Skin epidermis (tissue), 12 donors: ENCODE measurements around the gene NOL4L.

Experiments
- H3K27ac ChIP-seq, 21 experiments: fragments of 200-600 bp; sonication (generic) in 11 of 21; one replicate each; pipeline ENCODE4 v1.5.0; 2020; ENCODE audit warnings: mild to moderate bottlenecking in 3 of 21, inconsistent platforms in 2 of 21, moderate library complexity in 2 of 21
- H3K4me3 ChIP-seq, 7 experiments: fragments of 200-600 bp; sonication (generic) in 2 of 7; one replicate each; pipeline ENCODE4 v1.5.0; 2020; ENCODE audit warnings: inconsistent platforms in 2 of 7, mild to moderate bottlenecking in 2 of 7, moderate library complexity in 1 of 7

Gene NOL4L

DNA sequence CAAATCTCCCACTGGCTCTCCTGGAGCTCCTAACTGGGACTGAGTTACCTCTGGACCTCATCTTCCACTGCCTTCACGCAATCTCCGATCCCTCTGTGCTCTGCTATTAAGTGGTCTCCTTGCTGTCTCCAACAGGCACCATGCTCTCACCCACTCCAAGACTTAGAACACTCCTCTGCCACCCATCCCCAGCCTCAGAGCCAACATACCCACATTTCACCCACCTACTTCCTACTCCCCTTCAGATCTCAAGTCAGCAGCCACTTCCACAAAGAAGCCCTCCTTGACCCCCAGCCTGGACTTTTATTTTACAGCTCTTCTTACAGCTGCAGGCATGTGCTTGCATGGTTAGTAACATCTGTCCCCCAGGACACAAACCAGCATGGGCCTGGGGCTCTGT lies 29.6 kb upstream of the NOL4L start:
- Histone ChIP-seq H3K4me3 (no peak overlapping the region), H3K27ac (no peak overlapping the region)

DNA sequence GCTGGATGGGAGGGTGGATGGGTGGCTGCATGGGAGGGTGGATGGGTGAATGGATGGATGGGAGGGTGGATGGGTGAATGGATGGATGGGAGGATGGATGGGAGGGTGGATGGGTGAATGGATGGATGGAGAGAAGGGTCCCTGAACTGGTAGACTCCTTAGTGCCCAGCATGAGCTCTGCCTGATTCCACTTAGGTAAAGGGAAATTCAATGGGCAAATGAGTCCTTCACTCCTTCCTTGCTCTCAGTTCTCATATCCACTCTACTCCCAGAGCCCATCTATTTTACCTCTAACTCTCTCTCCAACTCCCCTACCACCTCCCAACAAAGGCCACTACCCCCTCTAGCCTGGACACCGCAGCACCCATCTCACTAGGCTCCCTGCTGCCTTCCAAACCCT lies 29.2 kb upstream of the NOL4L start:
- Histone ChIP-seq H3K4me3 (no peak overlapping the region), H3K27ac (no peak overlapping the region)

DNA sequence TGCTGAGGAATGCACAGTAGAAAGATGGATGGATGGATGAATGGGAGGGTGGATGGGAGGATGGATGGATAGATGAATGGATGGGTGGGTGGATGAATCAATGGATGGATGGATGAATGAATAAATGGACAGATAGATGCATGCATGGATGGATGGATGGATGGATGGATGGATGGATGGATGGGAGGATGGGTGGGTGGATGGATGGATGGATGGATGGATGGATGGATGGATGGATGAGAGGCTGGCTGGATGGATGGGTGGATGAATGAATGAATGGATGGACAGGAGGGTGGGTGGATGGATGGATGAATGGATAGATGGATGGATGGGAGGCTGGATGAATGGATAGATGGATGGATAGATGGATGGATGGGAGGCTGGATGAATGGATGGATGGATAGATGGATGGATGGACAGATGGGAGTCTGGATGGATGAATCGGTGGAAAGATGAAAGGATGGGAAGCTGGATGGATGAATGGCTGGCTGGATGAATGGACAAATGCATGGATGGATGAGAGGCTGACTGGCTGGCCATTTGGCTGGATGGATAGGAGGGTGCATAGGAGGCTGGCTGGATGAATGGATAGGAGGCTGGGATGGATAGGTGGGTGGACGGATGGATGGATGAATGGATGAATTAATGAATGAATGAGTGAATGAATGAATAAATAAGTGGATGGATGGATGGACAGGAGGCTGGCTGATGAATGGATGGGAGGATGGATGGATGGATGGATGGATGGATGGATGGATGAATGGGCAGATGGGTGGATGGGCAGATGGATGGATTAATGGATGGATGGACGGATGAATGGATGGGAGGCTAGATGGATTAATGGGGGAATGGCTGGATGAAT lies 28.3 kb upstream of the NOL4L start:
- Histone ChIP-seq H3K27ac (no peak overlapping the region), H3K4me3 (no peak overlapping the region)

DNA sequence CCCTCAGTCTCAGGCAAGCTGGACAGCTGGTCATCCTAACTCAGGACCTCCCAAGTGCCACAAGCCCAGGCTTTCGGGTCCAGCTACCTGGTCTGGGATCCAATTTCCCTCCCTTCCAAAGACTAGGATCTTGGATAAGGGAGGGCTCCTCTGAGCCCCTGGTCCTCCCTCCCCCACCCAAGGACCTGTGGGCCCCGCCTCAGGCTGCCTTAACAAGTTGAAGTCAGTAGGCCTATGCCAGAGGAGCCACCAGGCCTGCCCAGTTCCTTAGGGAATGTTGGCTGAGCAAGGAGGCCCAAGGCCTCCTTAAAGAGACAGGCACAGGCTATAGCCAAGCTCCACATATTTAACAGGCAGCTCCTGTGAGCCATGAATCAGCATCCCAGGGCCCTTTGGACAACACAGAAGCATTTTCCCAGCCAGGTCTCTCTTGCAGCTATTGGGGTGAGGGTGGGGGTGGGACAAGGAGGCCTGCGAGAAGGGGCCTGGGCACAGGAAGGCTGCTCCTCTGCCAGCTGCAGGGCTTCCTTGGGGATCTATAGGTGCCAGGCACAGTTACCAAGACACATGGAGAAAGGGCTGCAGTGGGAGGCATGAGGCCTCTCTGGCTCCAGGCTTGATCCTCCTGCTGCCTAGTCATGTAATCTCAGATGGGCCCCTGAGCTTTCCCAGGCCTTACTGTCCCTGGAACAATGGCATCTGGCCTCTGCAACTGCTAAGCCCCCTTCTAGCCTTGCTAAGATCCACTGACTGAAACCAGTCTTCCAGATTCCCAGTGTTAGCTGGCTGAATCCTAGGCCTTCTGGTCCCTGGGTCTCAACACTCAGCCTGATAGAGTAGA lies 27.4 kb upstream of the NOL4L start:
- no peak overlapping the region for H3K27ac ChIP-seq
- no peak overlapping the region for H3K4me3 ChIP-seq

DNA sequence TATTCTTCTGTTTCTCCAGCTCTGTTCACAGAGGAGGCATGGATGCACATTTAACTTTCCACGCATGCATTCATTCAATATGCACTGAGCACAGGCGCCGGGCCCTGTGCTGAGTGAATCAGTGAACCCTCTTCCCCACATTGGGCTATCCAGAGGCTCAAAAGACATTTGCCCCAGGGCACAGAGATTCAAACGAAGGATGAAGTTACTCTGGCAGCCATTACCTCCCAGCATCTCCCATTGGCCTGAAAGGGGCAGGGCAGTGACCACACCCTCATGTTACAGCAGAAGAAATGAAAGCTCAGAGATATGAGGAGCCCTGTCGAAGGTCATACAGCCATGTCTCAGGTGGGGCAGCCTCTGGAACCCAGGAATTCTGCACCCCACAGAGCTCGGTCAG lies 26.7 kb upstream of the NOL4L start:
- H3K4me3 ChIP-seq = no peak overlapping the region
- no peak overlapping the region for H3K27ac ChIP-seq

DNA sequence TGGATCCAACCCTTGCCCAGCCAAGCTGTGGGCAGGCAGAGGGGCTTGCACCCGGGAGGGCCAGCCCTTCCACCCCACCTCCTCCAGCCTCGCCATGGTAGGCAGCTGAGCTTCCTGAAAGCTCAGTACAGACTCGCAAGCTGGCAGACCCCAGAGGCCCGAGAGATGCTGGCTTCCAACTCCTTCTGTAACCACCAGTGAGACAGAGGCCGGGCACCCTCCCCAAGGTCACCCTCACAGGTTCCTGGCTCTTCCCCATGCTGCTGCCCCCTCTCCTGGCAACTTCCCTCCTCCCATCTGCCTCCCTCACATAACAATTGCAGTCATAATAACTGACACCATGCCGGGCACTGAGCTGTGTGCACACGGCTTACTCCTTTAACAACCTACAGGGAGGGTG lies 26.2 kb upstream of the NOL4L start:
- Histone ChIP-seq H3K4me3 (no peak overlapping the region), H3K27ac (no peak overlapping the region)

DNA sequence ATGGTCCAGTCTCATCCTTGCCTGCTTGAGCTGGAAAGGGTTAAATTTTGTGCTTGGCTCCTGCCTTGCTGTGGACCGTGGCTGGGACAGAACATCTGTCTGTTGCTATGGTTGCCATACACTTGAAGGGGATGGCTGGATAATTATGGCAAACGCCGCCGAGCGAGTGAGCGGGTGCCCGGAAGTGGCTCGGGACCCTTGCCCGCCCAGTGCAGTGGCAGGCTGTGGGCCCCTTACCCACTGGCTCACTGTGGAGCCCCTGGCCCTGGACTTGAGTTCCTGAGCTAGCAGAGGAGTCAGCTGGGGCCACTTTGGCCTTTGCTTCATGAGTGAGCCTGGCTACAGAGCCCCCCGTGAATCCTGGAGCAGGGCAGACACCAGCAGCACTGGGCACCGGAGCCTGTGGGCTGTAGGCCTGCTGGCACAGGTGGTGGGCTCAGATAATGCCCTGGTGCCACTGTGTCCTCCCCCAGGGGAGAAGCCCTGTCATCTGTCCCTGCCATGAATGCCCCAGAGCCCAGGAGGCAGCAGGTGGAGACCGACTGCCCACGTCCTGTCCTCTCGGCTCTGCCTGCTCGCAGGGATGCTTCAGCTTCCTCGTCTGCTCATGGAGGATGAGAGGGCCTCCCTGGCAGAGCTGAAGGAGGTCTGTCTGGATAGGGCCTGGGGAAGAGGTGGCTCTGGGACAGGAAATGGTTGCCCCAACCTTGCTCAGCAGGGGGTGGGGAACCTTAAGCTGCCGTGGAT lies 25.5 kb upstream of the NOL4L start:
- no peak overlapping the region for H3K27ac ChIP-seq
- H3K4me3 ChIP-seq = no peak overlapping the region

DNA sequence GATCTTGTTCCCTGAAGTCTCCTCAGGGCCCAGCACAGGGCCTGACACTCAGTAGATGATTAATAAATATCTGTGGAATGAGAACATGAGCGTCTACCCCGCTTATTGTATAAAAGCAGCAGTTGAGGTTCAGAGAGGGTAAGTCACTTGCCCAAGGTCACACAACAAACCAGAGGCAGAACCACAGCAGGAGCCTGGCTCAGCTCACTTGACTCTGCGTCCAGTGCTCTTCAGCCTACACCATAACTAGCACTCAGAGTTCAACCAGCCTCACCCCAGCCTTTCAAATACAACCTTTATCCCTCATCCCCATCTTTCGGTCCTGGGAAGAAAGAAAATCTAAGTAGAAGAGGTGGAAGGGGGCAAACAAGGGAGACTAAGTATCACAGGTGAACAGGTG lies 24.9 kb upstream of the NOL4L start:
- Histone ChIP-seq H3K27ac (no peak overlapping the region), H3K4me3 (no peak overlapping the region)

DNA sequence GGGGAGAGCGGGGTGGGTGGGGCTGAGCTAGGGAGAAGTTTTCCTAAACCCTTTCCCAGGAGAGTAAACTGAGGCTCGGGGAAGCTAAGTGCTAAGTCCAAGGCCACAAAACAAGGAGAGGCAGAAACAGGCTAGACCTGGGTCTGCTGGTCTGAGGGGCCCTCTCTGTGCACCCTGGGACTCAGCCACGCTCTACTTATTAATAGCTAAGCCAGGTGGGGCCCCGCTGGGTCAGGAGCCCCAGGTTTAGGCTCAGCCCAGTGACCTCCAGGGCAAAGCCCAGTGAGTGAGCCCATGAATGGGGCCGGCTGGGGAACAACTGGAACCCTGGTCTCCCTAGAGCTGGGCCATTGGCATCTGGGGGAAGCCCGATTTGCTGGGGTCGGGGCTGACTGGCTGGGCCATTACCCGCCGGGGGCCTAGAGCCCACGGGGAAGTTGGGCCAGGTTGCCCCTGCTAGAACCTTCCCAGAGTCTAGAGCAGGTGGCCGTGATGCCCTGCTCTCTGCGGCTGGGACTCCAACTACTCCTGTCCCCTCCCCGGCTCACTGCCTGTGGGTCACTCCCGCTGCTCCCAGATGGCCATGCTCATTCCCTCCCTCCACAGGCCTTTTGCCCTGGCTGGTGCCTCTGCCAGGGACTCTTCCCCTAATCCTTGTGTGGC lies 24.1 kb upstream of the NOL4L start:
- H3K27ac ChIP-seq = no peak overlapping the region
- no peak overlapping the region for H3K4me3 ChIP-seq

DNA sequence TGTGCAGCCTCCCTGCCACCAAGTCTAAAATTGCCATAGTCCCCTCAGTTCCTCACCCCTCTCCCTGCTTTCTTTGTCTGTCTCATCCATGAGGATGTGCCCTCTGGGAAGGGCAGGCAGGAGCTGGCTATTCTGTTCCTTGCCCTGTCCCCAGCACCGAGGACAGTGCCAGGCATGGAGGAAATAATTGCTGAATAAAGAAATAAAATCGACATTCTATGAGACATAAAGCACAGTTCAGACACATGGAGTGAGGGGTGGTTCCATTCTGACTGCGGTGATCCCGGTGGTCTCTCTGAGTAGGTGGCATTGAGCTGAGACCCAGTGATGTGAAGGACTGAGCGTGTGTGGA lies 23.5 kb upstream of the NOL4L start:
- H3K27ac ChIP-seq = no peak overlapping the region
- no peak overlapping the region for H3K4me3 ChIP-seq

DNA sequence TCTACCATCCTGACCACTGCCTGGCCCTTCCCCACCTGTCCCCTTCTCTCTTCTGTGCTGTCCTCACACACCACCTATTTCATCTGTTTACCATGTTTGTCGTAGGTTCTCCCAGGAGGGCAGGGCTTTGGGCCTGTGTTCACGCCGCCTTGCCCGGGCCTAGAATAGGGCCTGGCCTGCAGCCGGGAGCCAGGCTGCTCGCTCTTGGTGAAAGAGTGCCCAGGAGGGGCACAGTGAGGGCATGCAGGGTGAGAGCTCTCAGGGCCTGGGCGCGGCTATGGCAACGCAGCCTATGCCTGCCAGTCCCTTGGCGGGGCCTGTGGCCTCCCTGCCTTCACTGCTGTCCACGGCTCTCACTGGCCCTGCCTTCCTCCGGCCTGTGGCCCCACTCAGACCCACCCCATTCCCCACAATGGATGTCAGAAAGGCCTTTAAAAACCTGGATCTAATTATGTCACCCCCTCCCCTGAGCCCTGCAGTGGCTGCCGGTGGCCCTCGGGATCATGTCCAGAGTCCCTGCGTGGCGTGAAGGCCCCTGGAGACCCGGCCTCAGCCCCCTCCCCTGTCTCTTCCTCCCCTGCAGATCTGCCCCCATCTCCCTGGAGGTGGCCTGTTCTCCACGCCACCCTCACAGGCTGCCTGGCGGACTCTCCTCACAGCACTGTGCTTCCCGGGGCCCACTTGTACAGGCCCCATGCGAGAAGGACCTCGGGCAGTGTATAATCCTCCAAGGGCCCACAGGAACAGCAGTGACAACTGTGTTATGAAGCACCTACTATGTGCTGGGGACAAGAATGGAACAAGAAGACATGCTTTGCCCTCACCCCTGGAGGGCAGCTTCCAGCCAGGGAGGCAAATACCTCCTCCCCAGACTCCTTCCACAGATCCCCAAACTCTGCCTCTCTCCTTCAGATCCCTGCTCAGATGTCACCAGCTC lies 22.9 kb upstream of the NOL4L start:
- H3K27ac ChIP-seq = no peak overlapping the region

DNA sequence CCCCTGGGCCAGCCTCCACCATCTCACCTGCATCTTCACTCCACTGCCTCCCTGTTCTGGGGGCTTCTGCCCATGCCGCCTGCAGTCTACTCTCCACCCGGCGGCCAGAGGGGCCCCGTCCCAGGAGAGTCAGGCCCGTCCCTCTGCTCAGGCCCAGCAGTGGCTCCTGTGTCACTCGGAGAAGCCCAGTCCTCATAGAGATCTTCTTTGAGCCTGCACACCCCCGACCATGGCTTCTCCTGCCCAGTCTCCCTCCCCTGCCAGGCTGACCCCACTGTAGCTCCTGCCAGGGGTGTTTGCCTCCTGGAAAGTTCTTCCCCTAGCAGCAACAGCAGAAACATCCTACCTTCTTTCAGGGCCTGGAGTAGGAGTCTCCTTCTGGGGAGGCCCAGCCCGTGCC lies 22.2 kb upstream of the NOL4L start:
- no peak overlapping the region for H3K27ac ChIP-seq
- H3K4me3 ChIP-seq = no peak overlapping the region

More for the DNA sequence above, 22.9 kb upstream of the NOL4L start:
- H3K4me3 ChIP-seq = no peak overlapping the region

DNA sequence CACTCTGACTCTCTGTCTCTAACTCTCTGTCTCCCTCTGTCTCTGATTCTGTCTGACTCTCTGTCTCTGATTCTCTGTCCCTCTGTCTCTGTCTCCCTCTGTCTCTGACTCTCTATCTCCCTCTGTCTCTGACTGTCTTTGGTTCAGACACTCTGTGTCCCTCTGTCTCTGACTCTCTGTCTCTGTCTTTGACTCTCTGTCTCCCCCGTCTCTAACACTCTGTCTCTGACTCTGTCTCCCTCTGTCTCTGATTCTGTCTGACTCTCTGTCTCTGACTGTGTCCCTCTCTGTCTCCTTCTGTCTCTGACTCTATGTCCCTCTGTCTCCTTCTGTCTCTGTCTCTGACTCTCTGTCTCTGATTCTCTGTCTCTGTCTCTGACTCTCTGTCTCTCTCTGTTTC lies 21.7 kb upstream of the NOL4L start:
- Histone ChIP-seq H3K27ac (no peak overlapping the region), H3K4me3 (no peak overlapping the region)

DNA sequence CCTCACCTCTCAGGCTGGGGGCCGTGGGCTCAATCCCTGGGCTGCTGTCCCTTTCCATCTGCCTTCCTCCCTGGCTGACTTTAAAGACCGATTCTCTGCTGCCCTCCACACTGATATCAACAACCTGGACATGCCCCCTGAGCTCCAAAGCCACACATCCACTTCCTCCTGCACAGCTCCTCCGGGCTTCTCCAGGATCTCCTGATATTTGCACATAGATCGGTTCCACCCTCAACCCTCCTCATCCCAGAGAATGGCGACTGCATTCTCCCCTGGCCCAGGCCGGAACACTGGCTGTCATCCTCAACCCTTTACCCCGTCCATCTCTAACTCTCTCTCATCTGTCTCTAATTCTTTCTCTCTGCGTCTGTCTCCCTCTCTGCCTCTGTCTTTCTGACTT lies 21.0 kb upstream of the NOL4L start:
- Histone ChIP-seq H3K27ac (no peak overlapping the region), H3K4me3 (no peak overlapping the region)

DNA sequence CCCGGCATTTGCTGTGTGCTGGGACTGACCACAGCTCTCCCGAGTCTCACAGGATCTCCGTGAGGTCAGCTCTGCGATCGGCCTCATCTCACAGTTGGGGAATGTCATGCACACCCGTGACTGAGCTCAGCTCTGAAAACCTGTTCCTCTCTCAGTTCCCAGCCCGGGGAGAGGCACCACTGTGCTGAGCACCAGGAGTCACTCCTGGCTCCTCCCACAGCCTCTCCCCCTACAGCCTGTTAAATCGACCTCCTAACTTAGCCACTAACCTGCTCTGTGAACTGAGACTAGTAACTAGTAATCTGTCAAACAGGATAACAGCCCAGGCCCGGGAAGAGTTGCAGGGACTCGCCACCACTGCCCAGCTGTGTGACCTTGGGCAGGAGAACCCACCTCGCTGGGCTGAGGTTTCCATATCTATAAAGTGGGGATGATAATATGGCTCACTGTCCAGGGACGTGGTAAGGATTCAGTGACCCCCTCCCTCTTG lies 20.1 kb upstream of the NOL4L start:
- Histone ChIP-seq H3K27ac (no peak overlapping the region), H3K4me3 (no peak overlapping the region)

DNA sequence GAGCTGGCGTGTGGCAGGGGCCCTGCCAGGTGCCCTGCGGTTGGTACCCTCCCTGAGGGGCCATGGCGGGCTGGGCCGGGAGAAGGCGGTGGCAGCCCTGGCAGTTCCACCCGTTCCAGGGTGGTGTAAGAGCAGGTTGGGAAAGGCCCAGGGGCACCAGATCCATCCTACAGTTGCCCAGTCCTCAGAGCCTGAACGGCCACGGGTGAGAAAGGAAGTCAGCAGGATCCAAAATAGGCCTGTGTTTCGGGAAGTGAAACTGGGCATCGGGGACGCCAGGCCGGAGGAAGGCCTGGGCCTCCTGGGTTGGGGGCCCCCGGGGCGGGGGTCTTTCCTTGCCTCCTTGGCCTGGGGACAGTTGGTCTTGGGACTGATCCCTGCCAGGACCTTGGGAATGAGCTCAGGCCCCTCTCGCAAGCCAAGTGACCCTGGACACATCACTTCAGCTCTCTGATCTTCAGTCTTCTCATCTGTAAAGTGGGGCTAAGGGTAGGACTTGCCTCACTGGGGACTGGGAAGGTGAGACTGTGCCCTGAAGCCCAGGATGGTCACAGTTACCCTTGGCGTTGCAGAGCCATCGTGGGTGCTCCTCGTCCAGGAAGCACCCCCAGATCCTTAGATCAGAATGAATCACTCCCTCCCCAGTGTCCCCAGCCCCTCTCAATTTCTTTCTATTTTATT lies 18.1 kb upstream of the NOL4L start:
- Histone ChIP-seq H3K27ac (peak overlapping the region in 1 of 21 experiments; percentile 16), H3K4me3 (no peak overlapping the region)

DNA sequence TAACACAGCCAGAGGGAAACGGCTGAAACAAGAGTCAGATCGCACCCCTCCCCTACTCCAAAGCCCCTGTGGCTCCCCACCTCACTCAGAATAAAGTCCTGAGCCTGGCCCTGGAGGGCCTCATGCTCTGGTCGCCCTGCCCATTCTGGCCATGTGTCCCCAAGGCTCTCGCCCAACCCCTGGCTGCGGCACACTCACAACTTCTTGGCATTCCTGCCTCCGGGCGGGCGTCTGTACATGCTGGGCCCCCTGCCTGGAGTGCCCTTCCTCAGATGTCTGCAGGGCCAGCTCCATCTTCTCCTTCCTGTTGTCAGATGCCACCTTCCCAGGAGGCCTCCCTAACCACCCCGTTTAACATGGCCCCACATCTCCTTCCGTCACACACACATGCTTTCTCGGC lies 17.1 kb upstream of the NOL4L start:
- Histone ChIP-seq H3K4me3 (no peak overlapping the region), H3K27ac (no peak overlapping the region)

DNA sequence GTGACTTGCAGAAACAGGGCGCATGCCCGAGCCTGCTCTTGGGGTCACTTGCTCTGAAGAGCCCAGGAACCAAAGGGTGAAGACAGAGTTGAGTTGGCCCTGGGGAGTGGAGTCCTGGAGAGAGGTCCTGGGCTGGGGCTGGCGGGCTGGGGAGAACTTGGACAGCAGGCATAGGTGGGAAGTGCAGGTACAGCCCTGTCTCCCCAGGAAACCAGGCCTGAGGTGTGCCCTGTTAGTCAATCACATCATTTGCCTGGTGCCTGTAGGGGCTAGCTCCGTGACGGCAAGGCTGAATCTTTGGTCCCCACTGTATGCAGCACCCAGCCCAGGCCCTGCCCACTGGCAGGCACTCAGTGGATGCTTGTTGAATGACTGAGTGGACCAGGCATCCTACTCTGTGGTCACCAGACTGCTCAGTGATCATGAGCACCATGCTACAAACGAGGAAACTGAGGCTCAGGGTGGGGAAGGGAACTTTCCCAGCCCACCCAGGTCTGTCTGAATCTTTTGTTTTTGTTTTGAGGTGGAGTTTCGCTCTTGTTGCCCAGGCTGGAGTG lies 15.6 kb upstream of the NOL4L start:
- Histone ChIP-seq H3K4me3 (no peak overlapping the region), H3K27ac (no peak overlapping the region)
